ENCODE results near the gene NEK5. TPM values are rescaled to one million over a fixed set of nuclear protein-coding genes. Genes with fewer than 3 reads are reported as not detected.
"Not testable (repeated sequence)": the region's sequence is repeated elsewhere in the genome, so short reads cannot be mapped to it uniquely, and the experiment has no call there.

Gene NEK5
- total RNA-seq, 6 donors from 2014 or later = 0.23 to 30.2 (median 2.4) TPM

DNA sequence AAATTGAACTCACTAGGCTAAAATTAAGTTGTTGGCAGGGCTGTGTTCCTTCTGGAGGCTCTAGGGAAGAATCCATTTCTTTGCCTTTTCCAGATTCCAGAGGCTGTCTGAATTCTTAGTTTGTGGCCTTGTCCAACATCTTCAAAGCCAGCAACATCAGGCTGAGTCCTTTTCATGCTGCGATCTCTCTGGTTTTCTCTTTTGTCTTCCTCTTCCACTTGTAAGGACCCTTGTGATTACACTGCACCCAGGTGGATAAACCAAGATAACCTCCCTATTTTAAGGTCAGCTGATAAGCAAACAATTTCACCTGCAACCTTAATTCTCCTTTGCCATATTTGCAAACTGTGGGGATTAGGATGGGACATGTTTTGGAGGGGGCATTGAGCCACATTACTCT lies 92.8 kb downstream of the NEK5 start:
- 77 to 79% methylated on average over 1 of the region's 1 CpG for WGBS, 2 donors

DNA sequence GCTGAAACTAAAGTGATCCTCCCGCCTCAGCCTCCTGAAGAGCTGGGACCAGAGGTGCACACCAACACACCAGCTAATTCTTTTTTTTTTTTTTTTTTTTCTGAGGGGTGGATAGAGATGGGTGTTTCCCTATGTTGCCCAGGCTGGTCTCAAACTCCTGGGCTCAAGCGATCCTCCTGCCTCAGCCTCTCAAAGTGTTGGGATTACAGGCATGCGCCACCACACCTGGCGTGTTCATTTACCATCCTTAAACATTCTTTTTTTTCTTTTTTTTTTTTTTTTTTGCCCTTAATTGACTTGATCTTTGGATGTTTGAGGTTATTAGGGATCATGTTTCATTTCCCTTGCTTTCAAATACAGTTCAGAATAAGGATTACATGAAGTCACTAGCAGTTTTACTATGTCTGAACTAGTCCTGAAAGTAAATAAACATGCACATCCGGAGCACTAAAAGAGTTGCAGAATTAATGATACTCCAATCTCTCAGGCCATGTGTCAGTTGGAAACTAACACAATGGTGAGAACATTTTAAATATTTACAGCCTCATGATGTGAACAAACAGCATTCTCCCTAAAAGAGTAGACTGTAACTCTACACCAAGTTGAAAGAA lies 94.2 kb downstream of the NEK5 start:
- H3K4me3 ChIP-seq = no peak overlapping the region
- no peaks in the 10 kb centered on the region for H3K36me3 ChIP-seq
- H3K27me3 ChIP-seq = no peaks in the 10 kb centered on the region
- ATAC-seq (ENCODE audit: low FRiP score in 2 of 2) (no peak), DNase-seq (no peak)
- 78 to 85% methylated on average over 5 of the region's 5 CpGs for WGBS, 2 donors
- no peak overlapping the region for H3K27ac ChIP-seq
- TF ChIP-seq EP300 (IDR thresholded peaks at IDR 0.05) (no peak), POLR2A (IDR thresholded peaks at IDR 0.05) (no peak), POLR2AphosphoS5 (IDR thresholded peaks at IDR 0.05) (no peak)
- TF ChIP-seq, protein P1, sequence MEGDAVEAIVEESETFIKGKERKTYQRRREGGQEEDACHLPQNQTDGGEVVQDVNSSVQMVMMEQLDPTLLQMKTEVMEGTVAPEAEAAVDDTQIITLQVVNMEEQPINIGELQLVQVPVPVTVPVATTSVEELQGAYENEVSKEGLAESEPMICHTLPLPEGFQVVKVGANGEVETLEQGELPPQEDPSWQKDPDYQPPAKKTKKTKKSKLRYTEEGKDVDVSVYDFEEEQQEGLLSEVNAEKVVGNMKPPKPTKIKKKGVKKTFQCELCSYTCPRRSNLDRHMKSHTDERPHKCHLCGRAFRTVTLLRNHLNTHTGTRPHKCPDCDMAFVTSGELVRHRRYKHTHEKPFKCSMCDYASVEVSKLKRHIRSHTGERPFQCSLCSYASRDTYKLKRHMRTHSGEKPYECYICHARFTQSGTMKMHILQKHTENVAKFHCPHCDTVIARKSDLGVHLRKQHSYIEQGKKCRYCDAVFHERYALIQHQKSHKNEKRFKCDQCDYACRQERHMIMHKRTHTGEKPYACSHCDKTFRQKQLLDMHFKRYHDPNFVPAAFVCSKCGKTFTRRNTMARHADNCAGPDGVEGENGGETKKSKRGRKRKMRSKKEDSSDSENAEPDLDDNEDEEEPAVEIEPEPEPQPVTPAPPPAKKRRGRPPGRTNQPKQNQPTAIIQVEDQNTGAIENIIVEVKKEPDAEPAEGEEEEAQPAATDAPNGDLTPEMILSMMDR (IDR thresholded peaks at IDR 0.05) = no peak
- peaks cover 0 to 1% (median 0%) of the 10 kb centered on the region in 4 donors for H3K4me1 ChIP-seq
- H3K9me3 ChIP-seq = no peaks in the 10 kb centered on the region

More for the DNA sequence above, 92.8 kb downstream of the NEK5 start:
- DNase-seq (no peak), ATAC-seq (ENCODE audit: low FRiP score in 2 of 2) (no peak)
- Histone ChIP-seq H3K4me1 (no peaks in the 10 kb centered on the region), H3K4me3 (no peak overlapping the region), H3K9me3 (no peaks in the 10 kb centered on the region), H3K36me3 (no peaks in the 10 kb centered on the region), H3K27me3 (no peaks in the 10 kb centered on the region), H3K27ac (no peak overlapping the region)
- TF ChIP-seq EP300 (IDR thresholded peaks at IDR 0.05) = no peak
- TF ChIP-seq POLR2A (IDR thresholded peaks at IDR 0.05) = no peak
- no peak for TF ChIP-seq POLR2AphosphoS5 (IDR thresholded peaks at IDR 0.05)
- TF ChIP-seq, protein P1 (IDR thresholded peaks at IDR 0.05) = no peak

DNA sequence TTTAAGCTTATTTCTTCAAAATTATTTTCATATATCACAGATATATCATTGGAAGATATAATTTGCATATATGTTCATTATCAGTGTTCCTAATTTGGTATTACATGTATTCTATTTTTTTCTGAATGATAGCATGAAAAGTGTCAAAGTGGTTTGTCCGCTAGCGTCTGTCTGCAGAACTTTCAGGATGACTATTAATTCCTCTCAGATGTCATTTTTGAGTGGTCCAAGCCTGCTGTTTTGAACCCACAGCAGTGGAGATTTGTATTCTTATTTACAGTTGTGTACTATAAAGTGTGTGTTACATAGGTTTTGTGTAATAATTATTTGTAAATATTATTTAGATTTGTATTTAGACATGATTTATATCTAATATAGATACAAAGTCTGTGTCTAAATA lies 95.8 kb downstream of the NEK5 start:
- DNase-seq = no peak
- peaks cover 0 to 12% (median 3%) of the 10 kb centered on the region in 4 donors for H3K36me3 ChIP-seq
- ATAC-seq (ENCODE audit: low FRiP score in 2 of 2) = no peak
- H3K27me3 ChIP-seq = no peaks in the 10 kb centered on the region
- TF ChIP-seq POLR2A (IDR thresholded peaks at IDR 0.05) (no peak), EP300 (IDR thresholded peaks at IDR 0.05) (no peak), POLR2AphosphoS5 (IDR thresholded peaks at IDR 0.05) (no peak)
- TF ChIP-seq, protein P1 (IDR thresholded peaks at IDR 0.05) = no peak
- 75 to 88% methylated on average over 2 of the region's 2 CpGs for WGBS, 2 donors
- no peak overlapping the region for H3K27ac ChIP-seq
- no peak overlapping the region for H3K4me3 ChIP-seq
- no peaks in the 10 kb centered on the region for H3K9me3 ChIP-seq
- H3K4me1 ChIP-seq = peaks cover 0 to 5% (median 0%) of the 10 kb centered on the region in 4 donors

DNA sequence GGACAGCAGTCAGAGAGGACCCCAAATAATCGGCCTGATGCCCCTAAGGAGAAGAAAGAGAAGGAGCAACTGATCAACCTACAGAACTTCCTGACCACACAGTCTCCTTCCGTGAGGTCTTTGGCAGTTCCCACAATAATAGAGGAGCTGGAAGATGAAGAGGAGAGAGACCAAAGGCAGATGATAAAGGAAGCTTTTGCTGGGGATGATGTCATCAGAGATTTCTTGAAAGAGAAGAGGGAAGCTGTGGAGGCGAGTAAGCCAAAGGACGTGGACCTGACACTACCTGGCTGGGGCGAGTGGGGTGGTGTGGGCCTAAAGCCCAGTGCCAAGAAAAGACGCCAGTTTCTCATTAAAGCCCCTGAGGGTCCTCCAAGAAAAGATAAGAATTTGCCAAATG lies 98.5 kb downstream of the NEK5 start:
- not testable (repeated sequence) for ATAC-seq (ENCODE audit: low FRiP score in 2 of 2)
- 95 to 96% methylated on average over 6 of the region's 6 CpGs for WGBS, 2 donors

DNA sequence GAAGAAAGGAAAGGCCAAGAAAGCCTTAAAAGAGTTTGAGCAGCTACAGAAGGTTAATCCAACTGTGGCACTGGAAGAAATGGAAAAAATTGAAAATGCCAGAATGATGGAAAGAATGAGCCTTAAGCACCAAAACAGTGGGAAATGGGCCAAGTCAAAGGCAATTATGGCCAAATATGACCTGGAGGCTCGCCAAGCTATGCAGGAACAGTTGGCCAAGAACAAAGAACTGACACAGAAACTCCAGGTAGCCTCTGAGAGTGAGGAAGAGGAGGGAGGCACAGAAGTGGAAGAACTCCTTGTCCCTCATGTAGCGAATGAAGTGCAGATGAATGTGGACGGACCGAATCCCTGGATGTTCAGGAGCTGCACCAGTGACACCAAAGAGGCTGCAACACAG lies 99.3 kb downstream of the NEK5 start:
- 80 to 81% methylated on average over 4 of the region's 4 CpGs for whole genome bisulfite sequencing, 2 donors
- Histone ChIP-seq H3K9me3 (no peaks in the 10 kb centered on the region), H3K4me1 (peaks cover 0 to 20% (median 2%) of the 10 kb centered on the region in 4 donors), H3K4me3 (no peak overlapping the region), H3K27me3 (no peaks in the 10 kb centered on the region), H3K36me3 (peaks cover 0 to 40% (median 5%) of the 10 kb centered on the region in 4 donors), H3K27ac (no peak overlapping the region)
- no peak for ATAC-seq (ENCODE audit: low FRiP score in 2 of 2)
- DNase-seq = no peak
- no peak for TF ChIP-seq POLR2AphosphoS5 (IDR thresholded peaks at IDR 0.05)
- TF ChIP-seq EP300 (IDR thresholded peaks at IDR 0.05) = no peak
- TF ChIP-seq, protein P1 (IDR thresholded peaks at IDR 0.05) = no peak
- TF ChIP-seq POLR2A (IDR thresholded peaks at IDR 0.05) = no peak

More for the DNA sequence above, 98.5 kb downstream of the NEK5 start:
- not testable (repeated sequence) for H3K4me3 ChIP-seq, H3K27ac ChIP-seq, H3K27me3 ChIP-seq, DNase-seq, H3K9me3 ChIP-seq
- peaks cover 0 to 34% (median 3%) of the 10 kb centered on the region in 4 donors for H3K36me3 ChIP-seq
- peaks cover 0 to 17% (median 2%) of the 10 kb centered on the region in 4 donors for H3K4me1 ChIP-seq

Measured in upper lobe of left lung (tissue), 6 donors.